HG02870 (cell line): ENCODE data around the gene NDUFS3.
A peak's percentile ranks its signal among the peaks of the same experiment; 100 is the strongest.

Experiments used
- ATAC-seq: cut with Tn5 transposase; IDR thresholded peaks from one replicate; pipeline ENCODE4 v1.9.1; 2021; ENCODE audit warnings: mild to moderate bottlenecking, moderate library complexity; ENCODE audit not compliant: unreplicated experiment

Gene NDUFS3

GRCh38 chr11:47589977-47590861, 11.3 kb downstream of the NDUFS3 start:
- ATAC-seq, result no peak

DNA sequence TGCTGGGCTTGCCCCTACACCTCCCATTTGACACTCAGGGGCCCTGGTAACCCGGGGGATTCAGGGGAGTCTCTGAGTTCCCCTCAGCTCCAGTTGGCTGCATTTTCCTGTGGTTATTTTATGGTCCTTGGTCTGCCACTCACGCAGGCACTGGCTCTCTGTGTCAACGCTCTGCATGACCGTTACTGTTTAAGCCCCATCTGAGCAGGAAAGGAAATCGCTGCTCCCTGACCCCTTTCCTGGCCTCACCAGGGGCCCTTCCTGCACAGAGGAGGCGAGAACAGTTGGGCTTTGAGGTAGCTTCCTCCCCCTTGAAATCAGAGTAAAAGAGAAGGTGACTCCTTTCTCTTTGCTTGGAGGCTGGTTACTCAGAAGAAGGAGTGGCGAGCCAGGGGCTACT, 12.9 kb downstream of the NDUFS3 start:
- no peak for ATAC-seq

GRCh38 chr11:47592251-47592650, 13.4 kb downstream of the NDUFS3 start:
- no peak for ATAC-seq

- ATAC-seq, result no peak
These were observed 14.1 kb downstream of the NDUFS3 start for GRCh38 chr11:47592970-47593369.

DNA sequence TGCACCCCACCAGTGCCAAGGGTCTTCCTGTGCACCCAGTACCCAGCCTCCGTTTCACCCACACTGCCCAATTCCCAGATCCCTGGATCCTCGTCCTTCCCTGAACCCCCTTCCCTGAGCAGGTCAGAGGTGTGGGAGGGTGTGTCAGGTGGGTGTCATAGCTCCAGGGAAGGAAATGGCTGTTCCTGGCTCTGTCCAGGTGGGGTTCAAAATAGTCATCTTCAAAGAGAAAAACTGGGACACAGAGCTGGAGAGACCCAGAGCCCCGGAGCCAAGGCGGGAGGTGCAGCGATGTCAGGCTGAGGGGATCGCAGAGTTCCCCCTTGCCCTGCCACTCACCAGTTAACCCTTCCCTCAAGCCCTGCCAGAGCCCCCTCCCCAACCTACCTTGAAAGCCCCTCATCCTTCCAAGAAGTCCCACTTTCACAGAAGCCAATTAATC, 14.6 kb downstream of the NDUFS3 start:
- no peak for ATAC-seq

DNA sequence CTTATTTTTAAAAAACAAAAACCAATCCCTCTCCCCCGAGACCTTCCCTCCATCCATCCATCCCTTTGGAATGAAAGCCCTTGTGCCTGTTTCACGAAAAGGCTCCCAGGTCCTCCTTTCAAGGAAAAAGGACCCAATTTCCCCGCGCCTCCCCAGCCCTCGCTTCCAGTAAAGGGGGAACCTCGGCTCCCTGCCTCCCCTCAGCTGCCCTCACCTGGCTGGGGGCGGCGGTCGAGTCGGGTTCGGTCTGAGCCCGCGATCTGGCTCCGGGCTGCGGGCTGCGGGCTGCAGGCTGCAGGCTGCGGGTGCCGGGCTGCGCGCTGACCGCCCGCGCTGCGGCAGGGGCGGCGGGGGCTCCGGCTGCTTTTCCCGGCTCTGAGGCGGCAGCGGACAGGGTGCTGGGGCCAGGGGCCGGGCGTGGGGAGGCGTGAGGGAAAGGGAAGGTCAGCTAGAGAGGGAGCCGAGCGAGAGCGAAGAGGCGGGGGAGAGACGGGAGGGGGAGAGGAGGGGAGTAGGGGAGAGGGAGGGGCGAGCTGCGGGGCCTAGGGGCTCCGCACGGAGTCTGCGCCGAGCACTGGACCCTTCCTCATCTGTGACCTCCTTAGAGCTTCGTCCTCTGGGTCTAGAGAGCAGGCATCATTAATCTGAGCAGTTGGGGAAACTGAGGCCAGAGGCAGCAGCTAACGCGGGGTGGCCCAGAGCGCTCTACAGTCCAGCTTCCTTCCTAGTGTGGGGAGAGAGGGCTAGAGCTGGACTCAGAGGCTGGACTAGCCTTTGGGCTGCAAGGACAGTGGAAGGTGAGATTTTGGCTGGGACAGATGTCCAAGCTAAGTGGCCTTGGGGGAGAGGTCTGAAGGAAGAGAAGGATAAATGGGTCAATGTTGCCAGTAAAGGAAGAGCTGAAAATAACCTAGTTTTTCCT, 15.3 kb downstream of the NDUFS3 start, which contains the start of gene C1QTNF4:
C1QTNF4 (minus strand) TSS at position 478 of the 922 bp plus-strand sequence. CDS start 3,601 bp downstream, outside the sequence.
- no peak for ATAC-seq

GRCh38 chr11:47595029-47595428, 16.2 kb downstream of the NDUFS3 start:
- ATAC-seq, result no peak

GRCh38 chr11:47595967-47596366, 17.1 kb downstream of the NDUFS3 start:
- no peak for ATAC-seq

GRCh38 chr11:47599902-47600301, 21.0 kb downstream of the NDUFS3 start:
- ATAC-seq, result no peak

DNA sequence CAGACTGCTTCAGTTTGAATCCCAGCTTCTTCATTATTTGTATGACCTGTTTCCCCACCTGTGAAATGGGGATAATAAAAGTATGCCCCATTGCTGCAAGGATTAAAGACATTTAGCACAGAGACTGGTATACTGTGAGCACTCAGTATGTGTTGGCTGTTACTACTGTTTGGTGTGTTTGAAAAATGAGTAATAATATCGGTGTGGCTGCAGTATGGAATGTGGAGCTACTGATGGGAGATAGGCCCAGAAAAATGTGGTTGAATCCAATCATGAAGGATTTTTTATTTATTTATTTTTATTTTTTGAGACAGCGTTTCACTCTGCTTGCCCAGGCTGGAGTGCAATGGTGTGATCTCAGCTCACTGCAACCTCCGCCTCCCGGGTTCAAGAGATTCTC, 24.4 kb downstream of the NDUFS3 start:
- ATAC-seq, result no peak

- ATAC-seq, result no peak
These were observed 27.0 kb downstream of the NDUFS3 start for GRCh38 chr11:47605921-47606320.

DNA sequence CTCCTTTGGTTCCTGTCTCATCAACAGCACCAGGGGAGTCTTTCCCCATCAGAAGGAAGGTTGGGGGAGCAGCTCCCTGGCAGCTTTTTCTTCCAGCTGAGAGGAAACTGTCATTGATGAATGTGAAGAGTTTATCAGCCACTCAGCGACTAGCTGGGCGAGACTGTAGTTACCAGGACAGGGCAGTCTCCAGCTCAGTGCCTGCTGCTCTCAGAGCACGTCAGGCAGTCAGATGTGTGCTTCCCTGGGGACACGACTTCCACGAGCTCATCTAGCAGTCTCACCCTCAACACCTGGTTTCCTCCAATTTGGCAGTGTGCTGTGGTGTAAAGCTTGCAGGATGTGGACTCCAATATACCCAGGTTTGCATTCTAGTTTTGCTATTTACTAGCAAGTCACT, 27.9 kb downstream of the NDUFS3 start:
- no peak for ATAC-seq

DNA sequence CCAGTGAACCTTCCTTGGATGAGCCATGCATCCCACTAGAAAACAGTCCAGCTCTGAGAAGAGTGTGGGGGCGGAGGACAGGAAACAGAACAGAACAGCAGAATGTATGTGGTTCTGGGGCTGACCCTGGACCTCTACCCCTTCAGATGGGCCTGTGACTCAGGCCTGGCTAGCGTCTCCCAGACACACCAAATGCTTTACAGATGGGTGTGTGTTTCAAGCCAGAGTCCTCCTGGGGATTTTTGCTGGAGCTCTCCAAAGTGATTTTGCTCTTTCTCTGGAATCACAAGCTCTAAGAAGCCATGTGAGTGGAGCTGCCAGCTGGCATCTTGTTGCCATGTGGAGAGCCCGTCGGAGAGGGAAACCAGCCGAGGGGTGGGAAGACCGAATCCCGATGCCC, 28.5 kb downstream of the NDUFS3 start:
- no peak for ATAC-seq

DNA sequence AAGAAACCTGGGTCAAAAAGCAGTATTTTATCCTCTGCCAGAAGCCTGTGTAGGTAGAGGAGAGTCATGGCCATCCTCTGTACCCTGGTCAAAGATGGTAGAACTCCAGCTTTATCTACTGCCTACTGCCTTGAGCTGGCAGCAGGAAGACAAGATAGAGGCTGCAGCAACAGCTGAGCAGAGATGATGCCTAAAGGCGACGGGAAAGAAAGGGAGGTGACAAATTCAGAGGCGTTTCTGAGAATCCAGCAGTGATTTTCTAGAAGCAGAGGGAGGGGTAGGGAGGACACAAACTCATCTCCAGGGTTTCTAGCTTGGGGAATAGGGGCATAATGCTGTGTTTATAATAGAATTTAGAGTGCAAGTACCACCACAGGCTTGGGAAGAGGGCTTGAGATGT, 30.8 kb downstream of the NDUFS3 start:
- ATAC-seq, result no peak

DNA sequence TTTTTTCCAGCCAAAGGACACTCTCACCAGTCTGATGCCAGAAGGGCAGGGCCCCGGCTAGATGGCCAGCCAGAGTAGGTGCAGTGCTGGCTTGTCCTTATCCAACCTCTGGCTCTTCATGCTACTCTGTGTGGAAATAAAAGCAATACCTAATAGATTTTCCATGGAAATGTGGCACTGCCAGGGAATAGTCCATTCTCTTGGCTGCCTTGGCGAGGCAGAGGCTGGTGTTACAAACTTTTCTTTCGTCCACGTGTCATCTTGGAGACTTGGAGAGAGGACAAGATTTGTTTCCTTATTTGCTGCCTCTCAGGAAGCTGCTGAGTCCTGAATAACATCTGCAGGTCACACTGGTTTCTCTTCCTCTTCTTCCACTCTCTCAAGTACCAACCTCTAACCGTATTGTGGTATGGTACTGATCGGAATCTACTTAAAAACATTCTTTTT, 32.5 kb downstream of the NDUFS3 start:
- ATAC-seq, result peak; percentile 84

DNA sequence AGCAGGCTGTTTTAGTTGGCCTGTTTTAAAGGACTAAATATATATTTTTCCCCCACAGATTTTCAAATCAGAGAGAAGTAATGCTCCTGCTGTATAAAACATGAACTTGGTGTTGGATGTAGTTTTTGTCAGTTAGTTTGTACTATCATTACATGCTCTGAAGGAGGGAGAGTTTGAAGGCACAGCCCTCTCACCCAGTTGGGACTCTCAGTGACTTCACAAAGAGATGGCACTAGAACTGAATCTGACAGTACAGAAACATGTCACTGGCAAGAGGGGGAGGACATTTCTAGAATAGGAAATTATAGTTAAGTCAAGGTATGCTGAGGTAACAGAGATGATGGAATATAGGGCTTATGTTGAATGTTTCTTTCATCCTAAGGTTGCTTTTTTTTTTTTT, 36.4 kb downstream of the NDUFS3 start:
- ATAC-seq, result no peak

DNA sequence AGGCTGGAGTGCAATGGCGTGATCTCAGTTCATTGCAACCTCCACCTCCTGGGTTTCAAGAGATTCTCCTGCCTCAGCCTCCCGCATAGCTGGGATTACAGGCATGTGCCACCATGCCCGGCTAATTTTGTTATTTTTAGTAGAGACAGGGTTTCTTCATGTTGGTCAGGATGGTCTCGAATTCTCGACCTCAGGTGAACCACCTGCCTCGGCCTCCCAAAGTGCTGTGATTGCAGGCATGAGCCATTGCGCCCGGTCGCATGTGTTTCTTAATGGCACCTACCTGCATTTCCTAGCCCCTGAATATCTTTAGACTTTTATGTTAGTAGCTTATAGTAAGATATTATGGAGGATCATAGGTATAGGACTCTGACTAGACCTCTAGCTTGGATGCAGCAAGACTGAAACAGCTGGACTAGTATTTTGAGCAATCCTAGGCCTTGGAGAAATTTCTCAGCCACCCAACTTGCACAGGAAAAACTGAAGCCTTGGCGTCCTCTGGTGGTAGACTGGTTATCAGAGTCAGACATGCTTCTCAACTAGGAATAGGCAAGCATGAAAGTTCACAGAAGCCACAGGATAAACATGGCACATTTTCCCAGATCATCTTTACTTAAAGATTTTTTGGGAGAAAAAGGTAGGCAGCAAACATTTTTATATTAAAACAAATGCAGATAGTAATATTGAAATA, 38.0 kb downstream of the NDUFS3 start:
- no peak for ATAC-seq

GRCh38 chr11:47617417-47617809, 38.5 kb downstream of the NDUFS3 start:
- no peak for ATAC-seq

DNA sequence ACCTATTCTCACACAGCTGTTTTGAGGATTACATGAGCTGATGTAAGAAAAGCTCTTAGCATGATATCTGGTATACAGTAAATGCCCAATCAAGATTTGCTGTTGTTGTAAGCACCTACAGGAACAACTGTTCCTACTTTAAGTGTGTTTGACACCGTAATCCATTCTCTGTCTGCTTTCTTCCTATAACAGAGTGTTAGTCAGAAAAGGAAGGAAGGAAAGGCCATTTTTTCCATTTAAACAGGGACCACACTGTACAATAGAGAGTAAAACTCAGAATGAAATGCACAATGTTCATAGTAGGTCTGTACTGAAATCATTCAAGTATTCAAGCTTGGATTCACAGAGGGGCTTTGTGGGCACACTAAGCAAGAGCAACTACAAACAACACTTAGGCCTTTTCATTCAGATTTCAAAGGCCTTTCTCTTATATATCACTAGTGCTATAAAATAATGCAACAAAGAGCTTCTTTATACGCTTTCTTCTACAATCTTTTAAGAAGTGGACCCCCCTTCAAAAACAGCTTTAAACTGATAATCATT, 42.0 kb downstream of the NDUFS3 start:
- no peak for ATAC-seq

DNA sequence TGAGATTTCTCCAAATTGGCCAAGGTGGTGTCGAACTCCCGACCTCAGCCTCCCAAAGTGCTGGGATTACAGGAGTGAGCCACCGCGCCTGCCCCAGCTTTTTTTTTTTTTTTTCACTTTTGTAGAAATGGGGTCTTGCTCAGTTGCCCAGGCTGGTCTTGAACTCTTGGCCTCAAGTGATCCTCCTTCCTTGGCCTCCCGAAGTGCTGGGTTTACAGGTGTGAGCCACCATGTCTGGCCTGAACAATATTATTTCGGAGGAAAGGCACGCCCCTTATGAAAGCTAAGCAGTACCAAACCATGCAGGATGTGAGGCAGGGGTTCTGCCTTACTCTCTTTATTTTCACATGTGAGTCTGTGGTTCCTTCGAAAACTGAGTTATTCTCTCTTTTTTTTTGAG, 47.4 kb downstream of the NDUFS3 start:
- no peak for ATAC-seq

DNA sequence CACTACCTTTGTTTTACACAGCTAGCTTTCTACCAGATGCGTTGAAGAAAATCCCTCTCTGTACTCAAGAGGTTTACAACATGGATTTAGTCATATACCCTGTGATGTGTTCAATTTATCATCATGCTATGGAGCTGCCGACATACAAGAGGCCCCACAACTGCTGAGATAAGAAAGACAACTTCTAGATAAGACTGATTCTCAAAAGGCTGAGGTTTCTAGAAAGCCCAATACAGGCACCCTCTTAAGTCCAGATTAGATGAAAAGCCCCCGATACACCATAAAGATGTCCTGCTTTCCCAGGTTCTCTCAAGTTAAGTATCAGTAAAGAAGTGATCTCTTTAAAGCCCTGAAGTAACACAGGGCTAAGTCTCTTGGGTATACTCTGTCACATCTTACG, 49.2 kb downstream of the NDUFS3 start:
- no peak for ATAC-seq
